Trophoblast cell (in vitro differentiated cells and primary cell): ENCODE results near the gene ADAMTS12.

Source experiments
- DNase-seq, 2 donors: peaks; one replicate each; pipeline ENCODE4 v3.0.0-alpha.2; 2016
- H2AFZ ChIP-seq: 2 replicates; pipeline ENCODE4 v1.6.1; 2013; ENCODE audit warnings: low read length, moderate library complexity, mild to moderate bottlenecking; ENCODE audit not compliant: insufficient read depth, poor library complexity
- H2AK5ac ChIP-seq: 2 replicates; pipeline ENCODE4 v1.6.1; 2013; ENCODE audit warnings: mild to moderate bottlenecking, low read length
- H2BK120ac ChIP-seq: 2 replicates; pipeline ENCODE4 v1.6.1; 2013; ENCODE audit warnings: low read length, mild to moderate bottlenecking, moderate library complexity; ENCODE audit not compliant: insufficient read depth, poor library complexity
- H2BK12ac ChIP-seq: 2 replicates; pipeline ENCODE4 v1.6.1; 2013; ENCODE audit warnings: mild to moderate bottlenecking, low read length, moderate library complexity
- H2BK5ac ChIP-seq: 2 replicates; pipeline ENCODE4 v1.6.1; 2013; ENCODE audit warnings: low read length, low read depth, moderate library complexity, mild to moderate bottlenecking; ENCODE audit not compliant: poor library complexity
- H3K14ac ChIP-seq: 2 replicates; pipeline ENCODE4 v1.6.1; 2013; ENCODE audit warnings: mild to moderate bottlenecking, low read length
- H3K18ac ChIP-seq: 2 replicates; pipeline ENCODE4 v1.6.1; 2013; ENCODE audit warnings: mild to moderate bottlenecking, low read length
- H3K23ac ChIP-seq: 2 replicates; pipeline ENCODE4 v1.6.1; 2013; ENCODE audit warnings: low read length
- H3K27ac ChIP-seq: 2 replicates; pipeline ENCODE4 v1.5.1; 2013; ENCODE audit warnings: low read depth, mild to moderate bottlenecking, inconsistent platforms, low read length, moderate library complexity
- H3K27me3 ChIP-seq: 2 replicates; pipeline ENCODE4 v1.6.1; 2013; ENCODE audit warnings: inconsistent platforms, mild to moderate bottlenecking, low read length, moderate library complexity; ENCODE audit not compliant: insufficient read depth
- H3K36me3 ChIP-seq, 2 experiments: 1 replicate in 1 of 2; 2 replicates in 1 of 2; pipeline ENCODE4 v1.6.1; 2013; ENCODE audit warnings: low read length in 2 of 2, mild to moderate bottlenecking in 2 of 2, moderate library complexity in 1 of 2; ENCODE audit not compliant: insufficient read depth in 2 of 2, control insufficient read depth in 1 of 2
- H3K4ac ChIP-seq: 2 replicates; pipeline ENCODE4 v1.6.1; 2013; ENCODE audit warnings: low read depth, mild to moderate bottlenecking, low read length, moderate library complexity
- H3K4me1 ChIP-seq, 2 experiments: 1 replicate in 1 of 2; 2 replicates in 1 of 2; pipeline ENCODE4 v1.6.1; 2013; ENCODE audit warnings: low read length in 2 of 2, mild to moderate bottlenecking in 2 of 2, moderate library complexity in 1 of 2; ENCODE audit not compliant: insufficient read depth in 2 of 2, control insufficient read depth in 1 of 2
- H3K4me2 ChIP-seq: 2 replicates; pipeline ENCODE4 v1.6.1; 2013; ENCODE audit warnings: inconsistent platforms, mild to moderate bottlenecking, low read length, moderate library complexity
- H3K4me3 ChIP-seq: 2 replicates; pipeline ENCODE4 v1.5.1; 2013; ENCODE audit warnings: mild to moderate bottlenecking, low read depth, low read length, inconsistent platforms
- H3K79me1 ChIP-seq: one replicate; pipeline ENCODE4 v1.6.1; 2013; ENCODE audit warnings: low read length
- H3K79me2 ChIP-seq: 2 replicates; pipeline ENCODE4 v1.6.1; 2013; ENCODE audit warnings: low read length, mild to moderate bottlenecking; ENCODE audit not compliant: control insufficient read depth, insufficient read depth, poor library complexity
- H3K9ac ChIP-seq: 2 replicates; pipeline ENCODE4 v1.6.1; 2013; ENCODE audit warnings: mild to moderate bottlenecking, low read length
- H3K9me3 ChIP-seq: 2 replicates; pipeline ENCODE4 v1.6.1; 2013; ENCODE audit warnings: low read depth, mild to moderate bottlenecking, control low read depth, inconsistent platforms, low read length; ENCODE audit not compliant: insufficient read depth
- H4K12ac ChIP-seq: 2 replicates; pipeline ENCODE4 v1.6.1; 2013; ENCODE audit warnings: low read depth, mild to moderate bottlenecking, low read length, moderate library complexity
- H4K8ac ChIP-seq: 2 replicates; pipeline ENCODE4 v1.6.1; 2013; ENCODE audit warnings: low read depth, mild to moderate bottlenecking, low read length, moderate library complexity
- H4K91ac ChIP-seq: one replicate; pipeline ENCODE4 v1.6.1; 2013; ENCODE audit warnings: low read depth, mild to moderate bottlenecking, low read length, moderate library complexity
- WGBS: extraction: QIAGEN DNeasy Blood & Tissue Kit; methylation state at CpG from one replicate; pipeline ENCODE4 v1.1.7; 2013; ENCODE audit warnings: missing lambda C conversion rate; ENCODE audit not compliant: insufficient read length, insufficient coverage; ENCODE audit errors: extremely low coverage; 5-methylcytosine and 5-hydroxymethylcytosine counted together

Gene ADAMTS12

DNA sequence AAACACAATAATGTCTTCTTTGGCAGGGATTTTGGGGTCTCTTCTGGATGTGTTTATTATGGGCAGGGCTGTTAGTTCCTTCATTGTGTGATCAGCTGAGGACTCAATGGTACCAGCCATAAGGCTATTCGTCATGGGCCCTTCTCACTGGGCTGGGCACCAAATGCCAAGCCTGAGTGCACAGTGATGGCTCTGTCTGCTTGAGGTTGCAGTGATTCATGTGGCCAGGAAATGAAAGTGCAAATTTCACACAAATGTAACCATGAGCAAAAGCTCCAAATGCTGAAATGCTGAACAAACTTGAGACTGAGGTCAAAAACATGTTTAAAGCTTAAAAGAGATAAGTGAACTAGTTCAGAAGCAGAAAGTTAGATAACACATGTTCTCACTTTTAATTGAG is 260.0 kb downstream of the ADAMTS12 start:
- Histone ChIP-seq H4K12ac (no peak overlapping the region), H3K4ac (no peak overlapping the region), H3K4me2 (no peak overlapping the region), H3K23ac (no peak overlapping the region), H3K4me1 (no peaks in the 10 kb centered on the region), H2AK5ac (no peak overlapping the region), H3K27me3 (no peaks in the 10 kb centered on the region), H2BK12ac (no peak overlapping the region), H3K9me3 (peaks cover 5% of the 10 kb centered on the region), H2AFZ (no peak overlapping the region), H2BK120ac (no peak overlapping the region), H4K8ac (no peak overlapping the region), H4K91ac (no peak overlapping the region), H3K18ac (no peak overlapping the region), H2BK5ac (no peak overlapping the region), H3K14ac (no peak overlapping the region), H3K36me3 (peaks cover 0 to 1% of the 10 kb centered on the region in 2 experiments), H3K79me2 (no peaks in the 10 kb centered on the region), H3K9ac (no peak overlapping the region), H3K4me3 (no peak overlapping the region), H3K79me1 (no peaks in the 10 kb centered on the region), H3K27ac (no peak overlapping the region)
- no CpG with 5 or more reads among the region's 1 CpG for WGBS
- no peak for DNase-seq

- Histone ChIP-seq H4K8ac (no peak overlapping the region), H2BK12ac (no peak overlapping the region), H3K36me3 (peaks cover 0 to 5% of the 10 kb centered on the region in 2 experiments), H3K4me1 (no peaks in the 10 kb centered on the region), H3K9ac (no peak overlapping the region), H4K91ac (no peak overlapping the region), H2BK120ac (no peak overlapping the region), H2AK5ac (no peak overlapping the region), H3K4me3 (no peak overlapping the region), H3K79me2 (no peaks in the 10 kb centered on the region), H3K18ac (no peak overlapping the region), H3K79me1 (no peaks in the 10 kb centered on the region), H3K27ac (no peak overlapping the region), H3K23ac (no peak overlapping the region), H4K12ac (no peak overlapping the region), H3K14ac (no peak overlapping the region), H2BK5ac (no peak overlapping the region), H3K9me3 (peaks cover 9% of the 10 kb centered on the region), H3K27me3 (no peaks in the 10 kb centered on the region), H3K4me2 (peak overlapping the region; percentile 19), H3K4ac (no peak overlapping the region), H2AFZ (no peak overlapping the region)
- WGBS = no CpG with 5 or more reads among the region's 1 CpG
- no peak for DNase-seq
These were observed 260.7 kb downstream of the ADAMTS12 start for GRCh38 chr5:33631139-33631538.

GRCh38 chr5:33629999-33630398 is 261.8 kb downstream of the ADAMTS12 start:
- Histone ChIP-seq H4K8ac (no peak overlapping the region), H3K14ac (no peak overlapping the region), H3K23ac (no peak overlapping the region), H2BK5ac (no peak overlapping the region), H3K4me2 (no peak overlapping the region), H2AK5ac (no peak overlapping the region), H4K91ac (no peak overlapping the region), H2BK120ac (no peak overlapping the region), H3K27me3 (no peaks in the 10 kb centered on the region), H3K4me1 (no peaks in the 10 kb centered on the region), H4K12ac (no peak overlapping the region), H3K4ac (no peak overlapping the region), H3K18ac (no peak overlapping the region), H2BK12ac (no peak overlapping the region), H3K9ac (no peak overlapping the region), H3K4me3 (no peak overlapping the region), H3K9me3 (peaks cover 9% of the 10 kb centered on the region), H3K79me2 (no peaks in the 10 kb centered on the region), H3K79me1 (no peaks in the 10 kb centered on the region), H3K27ac (no peak overlapping the region), H2AFZ (no peak overlapping the region), H3K36me3 (peaks cover 0 to 5% of the 10 kb centered on the region in 2 experiments)
- WGBS = no CpG with 5 or more reads among the region's 2 CpGs
- no peak for DNase-seq

GRCh38 chr5:33628796-33629195 is 263.0 kb downstream of the ADAMTS12 start:
- no peak overlapping the region for H3K14ac ChIP-seq
- no peak overlapping the region for H2BK12ac ChIP-seq
- no peak overlapping the region for H4K91ac ChIP-seq
- H3K79me2 ChIP-seq = no peaks in the 10 kb centered on the region
- H3K27me3 ChIP-seq = no peaks in the 10 kb centered on the region
- H3K18ac ChIP-seq = no peak overlapping the region
- no peak overlapping the region for H2AK5ac ChIP-seq
- H3K4me1 ChIP-seq = no peaks in the 10 kb centered on the region
- DNase-seq = no peak
- H3K4me3 ChIP-seq = no peak overlapping the region
- no CpG with 5 or more reads among the region's 1 CpG for WGBS
- no peak overlapping the region for H4K8ac ChIP-seq
- no peak overlapping the region for H3K4ac ChIP-seq
- H3K23ac ChIP-seq = no peak overlapping the region
- no peak overlapping the region for H4K12ac ChIP-seq
- no peak overlapping the region for H3K4me2 ChIP-seq
- H2BK5ac ChIP-seq = no peak overlapping the region
- no peak overlapping the region for H3K9ac ChIP-seq
- H2AFZ ChIP-seq = no peak overlapping the region
- no peak overlapping the region for H2BK120ac ChIP-seq
- peaks cover 0 to 5% of the 10 kb centered on the region in 2 experiments for H3K36me3 ChIP-seq
- peaks cover 9% of the 10 kb centered on the region for H3K9me3 ChIP-seq
- no peaks in the 10 kb centered on the region for H3K79me1 ChIP-seq
- H3K27ac ChIP-seq = no peak overlapping the region
